Measurements from ENCODE around the gene NRSN2.
"Not testable (repeated sequence)": the region's sequence is repeated elsewhere in the genome, so short reads cannot be mapped to it uniquely, and the experiment has no call there.

Gene NRSN2

DNA sequence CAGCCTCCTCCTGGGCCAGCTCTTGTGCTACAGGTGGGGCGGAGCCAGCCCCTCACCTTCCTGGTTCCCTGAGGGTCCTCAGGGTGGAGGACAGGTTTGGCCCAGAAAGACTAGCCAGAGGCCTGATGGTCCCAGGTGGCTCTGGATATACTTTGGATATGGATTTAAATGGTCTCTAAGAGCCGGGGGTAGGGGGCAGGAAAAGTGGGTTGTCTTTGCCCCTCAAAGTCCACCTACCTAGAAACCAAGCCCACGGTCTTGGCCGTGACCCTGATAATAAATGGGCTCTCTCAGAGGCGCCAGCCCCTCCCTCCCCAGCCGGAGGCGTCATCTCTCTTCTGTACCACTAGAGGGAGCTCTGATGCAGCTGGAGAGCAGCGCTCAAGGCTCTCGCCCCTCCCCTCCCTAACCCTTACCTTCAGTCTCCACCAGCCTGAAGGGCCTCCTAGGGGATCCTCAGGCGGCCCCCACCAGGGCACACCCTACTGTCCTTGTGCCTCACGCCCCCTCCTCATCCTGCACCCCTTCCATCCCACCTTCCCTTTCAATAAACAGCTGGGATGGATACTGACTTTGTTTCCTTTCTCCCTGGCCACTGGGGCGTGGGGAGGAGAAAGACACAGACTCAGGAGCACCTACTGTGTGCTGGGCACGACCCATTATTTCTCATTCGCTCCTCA is 7.5 kb downstream of the NRSN2 start:
- DNase-seq (ENCODE audit: low spot score), result peak; percentile 89

DNA sequence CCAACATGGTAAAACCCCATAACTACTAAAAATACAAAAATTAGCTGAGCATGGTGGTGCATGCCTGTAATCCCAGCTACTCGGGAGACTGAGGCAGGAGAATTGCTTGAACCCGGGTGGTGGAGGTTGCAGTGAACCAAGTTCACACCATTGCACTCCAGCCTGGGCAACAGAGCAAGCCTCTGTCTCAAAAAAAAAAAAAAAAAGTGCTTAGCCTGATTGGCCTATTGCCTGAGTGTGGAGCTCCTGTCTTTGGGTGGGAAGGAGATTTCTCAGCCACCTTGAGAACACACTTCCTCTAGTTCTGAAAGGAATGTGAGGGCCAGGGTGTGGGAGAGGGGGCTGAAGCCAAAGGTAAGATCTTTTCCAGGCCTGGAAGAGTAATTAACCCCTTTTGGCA is 9.2 kb downstream of the NRSN2 start:
- not testable (repeated sequence) for DNase-seq (ENCODE audit: low spot score)

DNA sequence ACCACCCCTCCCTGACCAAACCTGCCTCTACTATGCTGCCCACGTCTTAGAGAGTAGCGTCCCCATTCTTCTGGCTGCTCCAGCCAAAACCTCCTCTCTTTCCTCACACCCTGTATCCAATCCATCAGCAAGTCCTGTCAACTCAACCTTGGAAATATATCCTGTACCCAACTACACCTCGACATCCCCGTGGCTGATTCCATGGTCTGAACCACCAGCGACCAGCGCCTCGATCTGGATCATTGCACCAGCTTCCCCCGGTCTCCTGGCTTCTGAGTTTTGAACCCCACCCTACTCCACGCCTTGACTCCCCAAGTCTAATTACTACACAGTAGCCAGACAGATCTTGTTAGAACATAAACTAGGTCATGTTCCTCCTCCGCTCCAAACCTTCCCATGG is 9.8 kb downstream of the NRSN2 start:
- DNase-seq (ENCODE audit: low spot score), result no peak

DNA sequence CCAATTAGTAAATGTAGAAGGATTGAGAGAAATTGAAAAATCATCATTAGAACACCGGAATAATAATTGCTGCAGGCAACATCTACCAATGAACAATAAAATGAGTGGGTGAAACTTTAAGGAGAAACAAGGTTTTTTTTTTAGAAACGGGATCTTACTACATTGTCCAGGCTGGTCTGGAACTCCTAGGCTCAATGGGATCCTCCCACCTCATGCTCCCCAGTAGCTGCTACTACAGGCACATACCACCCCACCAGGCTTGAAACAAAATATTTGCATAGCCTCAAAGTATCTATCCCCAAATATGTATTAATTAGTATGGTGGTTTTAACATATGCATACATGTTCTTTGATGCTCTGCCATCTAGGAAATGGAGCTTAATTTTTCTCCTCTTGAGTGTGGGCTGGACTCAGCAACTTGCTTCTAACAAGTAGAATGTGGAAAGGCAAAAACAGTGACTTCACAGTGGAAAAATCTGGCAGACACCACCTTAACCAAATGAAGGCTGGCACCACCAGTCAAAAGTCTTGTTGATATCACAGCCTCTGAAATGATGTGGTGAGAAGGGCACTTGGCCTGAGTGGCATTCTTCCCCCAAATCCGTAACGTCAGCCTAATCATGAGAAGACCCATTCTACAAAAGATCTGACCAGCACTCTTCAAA is 12.1 kb downstream of the NRSN2 start:
- no peak for DNase-seq (ENCODE audit: low spot score)

DNA sequence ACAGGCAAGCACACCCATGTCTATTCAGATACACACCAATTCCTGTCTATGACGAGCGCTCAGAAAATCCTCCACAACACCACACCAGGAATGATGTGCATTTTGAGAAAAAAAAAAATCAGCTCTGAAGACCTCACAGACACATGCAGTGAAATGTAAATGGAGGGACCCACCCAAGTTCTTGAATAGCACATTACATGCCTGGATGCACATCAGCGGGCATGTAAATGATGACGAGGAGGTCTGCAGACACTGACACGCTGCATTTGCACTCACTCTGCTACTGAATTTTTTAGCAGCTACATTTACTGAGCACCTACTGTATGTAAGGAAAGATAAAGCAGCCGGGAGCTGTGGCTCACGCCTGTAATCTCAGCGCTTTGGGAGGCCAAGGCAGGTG is 14.7 kb downstream of the NRSN2 start:
- no peak for DNase-seq (ENCODE audit: low spot score)

DNA sequence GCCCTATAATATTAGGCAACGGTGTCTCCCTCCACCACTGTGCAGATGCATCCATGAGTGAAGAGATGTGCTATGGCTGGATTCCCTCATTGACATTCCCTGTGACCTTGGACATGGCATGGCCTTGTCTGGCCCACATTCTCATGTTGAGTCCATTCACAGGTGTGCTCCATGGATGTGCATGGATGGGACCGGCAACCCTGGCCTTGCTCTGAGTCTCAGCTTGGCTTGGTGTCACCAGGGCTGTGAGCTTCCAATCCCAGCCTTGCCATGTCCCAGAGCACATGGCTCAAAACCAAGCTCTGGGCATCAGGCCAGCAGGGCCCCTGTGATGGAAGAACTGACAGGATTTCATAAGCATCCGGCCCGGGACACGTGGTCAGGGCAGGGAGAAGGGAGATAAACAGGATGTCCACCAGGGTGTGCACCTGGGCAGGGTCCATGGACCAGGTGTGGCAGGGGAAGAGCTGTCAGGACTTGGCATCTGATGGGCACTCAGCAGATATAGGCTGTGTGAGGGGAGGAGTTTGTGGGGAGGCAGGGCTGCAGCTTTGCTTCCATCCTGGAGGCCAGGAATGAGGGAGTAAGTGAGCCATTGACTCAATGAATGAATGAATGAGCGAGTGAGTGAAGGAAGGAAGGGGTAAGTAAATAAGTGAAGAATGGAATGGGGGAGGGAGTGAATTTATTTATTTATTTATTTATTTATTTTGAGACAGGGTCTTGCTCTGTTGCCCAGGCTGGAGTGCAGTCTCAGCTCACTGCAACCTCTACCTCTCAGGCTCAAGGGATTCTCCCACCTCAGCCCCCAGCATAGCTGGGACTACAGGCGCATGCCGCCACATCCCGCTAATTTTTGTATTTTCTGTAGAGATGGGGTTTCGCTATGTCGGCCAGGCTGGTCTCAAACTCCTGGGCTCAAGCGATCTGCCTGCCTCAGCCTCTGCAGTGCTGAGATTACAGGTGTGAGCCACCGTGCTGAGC is 15.7 kb downstream of the NRSN2 start:
- DNase-seq (ENCODE audit: low spot score), result peak; percentile 78

DNA sequence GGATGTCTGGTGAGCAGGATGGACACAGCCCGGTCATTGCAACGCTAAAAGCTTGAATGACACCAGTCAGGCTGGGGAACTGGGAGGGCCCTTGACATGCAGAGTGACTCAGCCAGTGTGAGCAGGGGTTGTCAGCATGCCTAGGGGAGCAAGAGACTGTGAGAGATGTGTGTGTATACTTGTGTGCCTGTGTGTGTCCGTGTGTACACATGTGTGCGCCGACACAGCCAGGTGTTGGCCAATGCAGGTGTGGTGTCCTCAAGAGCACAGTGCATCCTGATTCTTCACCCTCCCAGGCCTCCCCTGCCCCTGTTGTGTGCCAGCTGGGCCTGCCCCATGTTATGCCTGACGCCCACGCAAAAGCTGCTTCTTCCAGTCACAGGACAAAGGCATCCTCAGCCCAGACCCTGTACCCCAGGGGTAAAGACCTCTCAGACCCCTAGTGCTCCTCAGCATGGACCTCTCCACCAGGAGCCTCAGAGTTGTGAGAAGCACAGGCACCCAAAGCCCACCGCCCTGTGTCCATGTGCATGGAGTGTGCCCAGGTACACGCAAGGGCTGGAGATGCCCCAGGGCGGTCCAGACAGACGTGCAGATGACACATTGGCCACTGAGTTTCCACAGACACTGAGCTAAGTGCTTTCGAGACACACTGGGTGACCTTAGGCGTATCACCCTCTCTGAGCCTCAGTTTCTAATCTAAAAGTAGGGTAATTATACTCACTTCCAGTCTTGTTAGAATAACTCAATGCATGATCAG is 16.6 kb downstream of the NRSN2 start:
- DNase-seq (ENCODE audit: low spot score), result no peak

DNA sequence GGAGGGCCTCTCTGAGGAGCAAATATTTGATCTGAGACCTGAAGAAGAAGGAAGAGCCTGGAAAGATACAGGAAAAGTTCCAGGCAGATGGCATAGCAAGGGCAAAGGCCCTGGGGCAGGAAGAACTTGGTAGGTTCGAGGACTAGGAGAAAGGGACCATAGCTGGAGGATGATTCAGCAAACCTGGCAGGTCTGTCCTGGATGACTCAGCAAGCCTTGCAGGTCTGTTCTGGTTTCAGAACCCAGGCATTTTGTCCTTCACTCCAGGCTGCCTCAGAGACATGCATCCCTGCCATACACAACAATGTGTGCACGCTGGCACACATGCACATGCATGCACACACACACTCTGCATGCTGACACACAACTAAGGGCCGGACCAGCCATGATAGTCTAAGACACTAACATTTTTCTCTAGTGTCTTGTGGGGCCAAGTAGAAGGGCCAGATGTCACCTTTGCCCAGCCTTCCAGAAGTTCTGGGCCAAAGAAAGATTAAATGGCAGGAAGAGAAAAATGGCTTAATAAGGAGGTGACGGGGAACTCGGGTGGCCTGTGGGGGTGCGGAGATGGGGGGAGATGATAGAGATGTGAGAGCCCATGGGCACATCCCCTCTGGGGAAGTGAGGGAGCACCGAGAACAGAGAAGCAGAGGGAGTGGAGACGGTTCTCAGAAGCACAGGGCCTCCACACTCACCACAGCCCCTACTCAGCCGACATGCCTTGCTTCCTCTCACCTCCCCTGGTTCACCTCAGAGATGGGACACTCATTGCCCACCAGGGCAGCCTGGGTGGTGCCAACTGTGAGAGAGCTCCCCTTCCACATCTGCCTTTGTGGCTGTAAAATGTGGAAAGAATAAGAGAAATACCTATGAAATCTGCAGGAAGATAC is 18.2 kb downstream of the NRSN2 start:
- no peak for DNase-seq (ENCODE audit: low spot score)

DNA sequence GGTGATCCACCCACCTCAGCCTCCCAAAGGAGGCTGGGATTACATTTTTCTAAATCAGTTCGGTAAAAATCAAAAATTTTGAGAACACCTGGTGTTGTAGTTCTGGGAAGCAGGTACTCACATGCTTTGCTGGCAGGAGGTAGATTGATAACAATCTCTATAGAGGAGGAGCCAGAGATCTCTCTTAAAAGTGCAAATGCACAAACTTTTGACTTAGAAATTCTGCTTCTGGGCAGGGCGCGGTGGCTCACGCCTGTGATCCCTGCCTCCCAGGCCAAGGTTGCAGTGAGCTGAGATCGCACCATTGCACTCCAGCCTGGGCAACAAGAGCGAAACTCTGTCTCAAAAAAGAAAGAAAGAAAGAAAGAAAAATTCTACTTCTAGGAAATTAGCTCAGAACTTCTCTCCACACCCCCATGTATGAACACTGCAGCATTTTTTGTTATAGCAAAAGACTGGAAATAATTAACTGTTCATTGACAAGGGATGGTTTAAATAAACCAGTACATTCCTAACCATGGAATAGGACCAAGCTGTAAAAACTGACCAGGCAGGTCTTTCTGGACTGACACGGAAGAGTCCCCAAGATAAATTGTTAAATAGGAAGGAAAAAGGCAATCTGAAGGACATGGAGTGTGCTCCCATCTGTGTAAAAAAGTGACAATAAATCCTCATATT is 19.3 kb downstream of the NRSN2 start:
- DNase-seq (ENCODE audit: low spot score), result no peak

DNA sequence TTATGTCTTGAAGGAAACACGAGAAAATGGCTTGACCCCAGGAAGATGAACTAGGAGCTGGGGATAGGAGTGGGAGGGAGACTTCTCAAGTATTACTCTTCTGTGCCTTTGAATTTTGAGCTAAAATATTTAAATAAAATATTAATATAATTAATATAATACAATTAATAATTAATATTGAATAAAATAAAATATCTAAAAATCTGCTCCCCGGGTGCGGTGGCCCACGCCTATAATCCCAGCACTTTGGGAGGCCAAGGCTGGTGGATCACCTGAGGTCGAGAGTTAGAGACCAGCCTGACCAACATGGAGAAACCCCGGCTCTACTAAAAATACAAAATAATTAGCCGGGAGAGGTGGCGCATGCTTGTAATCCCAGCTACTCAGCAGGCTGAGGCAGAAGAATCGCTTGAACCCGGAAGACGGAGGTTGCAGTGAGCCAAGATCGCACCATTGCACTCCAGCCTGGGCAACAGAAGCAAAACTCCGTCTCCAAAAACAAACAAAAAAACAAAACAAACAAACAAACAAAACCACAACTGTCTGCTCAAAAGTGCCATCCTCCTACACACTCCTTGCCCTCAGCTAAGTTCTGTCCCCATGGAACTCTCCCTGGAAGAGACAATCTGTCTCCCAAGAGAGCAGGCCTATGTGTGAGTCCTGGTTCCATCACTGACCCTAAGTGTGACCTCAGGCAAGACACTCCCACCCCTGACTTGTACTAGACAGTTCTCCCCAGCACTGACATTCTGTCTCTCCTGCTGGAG is 20.0 kb downstream of the NRSN2 start:
- no peak for DNase-seq (ENCODE audit: low spot score)

DNA sequence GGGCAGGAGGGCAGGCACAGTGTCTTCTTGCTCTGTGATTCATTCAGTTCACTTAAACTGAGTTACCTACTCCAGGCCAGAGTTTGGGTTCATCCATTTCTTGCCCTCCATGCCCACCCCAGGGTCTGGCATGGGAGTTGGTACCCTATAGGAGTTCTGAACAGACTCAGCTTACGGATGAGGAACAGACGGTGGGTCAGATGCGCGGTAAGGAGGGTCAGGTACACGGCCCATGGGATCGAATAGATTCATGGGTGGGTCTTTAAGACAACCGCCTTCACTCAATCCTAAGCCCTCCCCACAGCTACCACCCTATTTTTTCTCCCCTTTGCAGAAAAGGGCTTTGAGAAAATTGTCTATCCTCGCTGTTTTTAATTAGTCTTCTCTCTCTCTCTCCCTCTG is 20.6 kb downstream of the NRSN2 start:
- no peak for DNase-seq (ENCODE audit: low spot score)

DNA sequence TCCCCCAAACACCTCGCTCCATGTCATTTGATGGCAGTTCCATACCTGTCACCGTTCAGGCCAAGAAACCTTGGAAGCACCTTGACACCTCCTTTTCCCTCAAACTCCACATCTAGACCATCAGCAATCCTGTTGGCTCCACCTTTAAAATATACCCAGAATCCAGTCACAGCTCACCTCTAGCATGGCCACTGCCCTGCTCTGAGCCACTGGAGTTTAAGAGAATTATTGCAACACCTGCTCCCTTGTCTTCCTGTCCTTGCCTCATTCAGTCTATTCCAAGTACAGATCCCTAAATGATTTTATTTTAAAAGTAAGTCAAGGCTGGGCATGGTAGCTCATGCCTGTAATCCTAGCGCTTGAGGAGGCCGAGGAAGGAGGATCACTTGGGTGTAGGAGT is 22.0 kb downstream of the NRSN2 start:
- no peak for DNase-seq (ENCODE audit: low spot score)

DNA sequence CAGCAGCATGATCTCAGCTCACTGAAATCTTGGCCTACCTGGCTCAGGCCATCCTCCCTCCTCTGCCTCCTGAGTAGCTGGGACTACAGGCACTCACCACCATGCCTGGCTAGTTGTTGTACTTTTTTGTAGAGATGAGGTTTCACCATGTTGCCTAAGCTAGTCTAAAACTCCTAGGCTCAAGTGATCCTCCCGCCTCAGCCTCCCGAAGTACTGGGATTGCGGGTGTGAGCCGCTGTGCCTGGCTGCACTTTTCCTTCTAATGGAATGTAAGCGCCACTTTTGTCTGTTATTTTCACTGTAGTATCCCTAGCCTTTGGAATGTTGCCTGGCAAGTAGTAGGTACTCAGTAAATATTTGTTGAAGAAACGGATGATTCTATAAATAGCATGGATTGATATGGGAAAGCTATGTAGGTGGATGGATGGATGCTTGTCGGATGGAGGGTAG is 23.3 kb downstream of the NRSN2 start:
- DNase-seq (ENCODE audit: low spot score), result no peak

DNA sequence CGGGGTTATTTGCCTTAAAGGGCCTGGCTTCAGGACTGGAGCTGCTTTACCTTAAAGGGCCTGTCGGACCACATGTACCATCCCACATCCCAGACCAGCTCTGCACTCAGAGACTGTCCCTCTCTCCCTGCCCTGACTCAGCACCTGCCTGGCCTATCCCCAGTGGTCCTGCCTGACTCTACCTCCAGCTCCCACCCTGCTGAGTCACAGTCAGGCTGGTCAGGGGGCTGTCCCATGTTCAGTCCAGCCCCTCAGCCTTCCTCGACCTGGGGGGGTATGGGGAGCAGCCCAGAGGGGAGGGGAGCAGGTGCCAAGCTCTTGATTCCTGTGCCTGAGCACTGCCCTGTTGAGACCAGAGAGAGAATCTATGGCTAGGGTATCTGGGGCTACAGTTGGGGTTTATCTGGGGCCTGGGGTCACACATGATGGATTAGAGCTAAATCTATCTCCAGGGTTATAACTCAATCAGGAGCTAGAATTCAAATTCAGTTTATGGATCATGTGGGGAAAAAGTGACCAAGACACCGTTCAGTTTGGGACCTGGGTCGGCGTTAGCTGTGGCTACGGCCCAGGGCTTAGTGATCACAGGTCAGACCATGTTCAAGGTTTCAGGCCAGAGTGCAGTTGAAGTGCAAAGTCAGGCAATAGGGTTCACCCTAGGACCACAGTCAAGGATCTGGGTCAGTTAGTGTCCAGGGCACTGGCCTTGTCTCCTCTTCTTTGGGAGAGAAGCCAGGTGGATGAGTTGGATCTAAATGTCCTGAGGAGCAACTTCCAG is 24.3 kb downstream of the NRSN2 start:
- no peak for DNase-seq (ENCODE audit: low spot score)

DNA sequence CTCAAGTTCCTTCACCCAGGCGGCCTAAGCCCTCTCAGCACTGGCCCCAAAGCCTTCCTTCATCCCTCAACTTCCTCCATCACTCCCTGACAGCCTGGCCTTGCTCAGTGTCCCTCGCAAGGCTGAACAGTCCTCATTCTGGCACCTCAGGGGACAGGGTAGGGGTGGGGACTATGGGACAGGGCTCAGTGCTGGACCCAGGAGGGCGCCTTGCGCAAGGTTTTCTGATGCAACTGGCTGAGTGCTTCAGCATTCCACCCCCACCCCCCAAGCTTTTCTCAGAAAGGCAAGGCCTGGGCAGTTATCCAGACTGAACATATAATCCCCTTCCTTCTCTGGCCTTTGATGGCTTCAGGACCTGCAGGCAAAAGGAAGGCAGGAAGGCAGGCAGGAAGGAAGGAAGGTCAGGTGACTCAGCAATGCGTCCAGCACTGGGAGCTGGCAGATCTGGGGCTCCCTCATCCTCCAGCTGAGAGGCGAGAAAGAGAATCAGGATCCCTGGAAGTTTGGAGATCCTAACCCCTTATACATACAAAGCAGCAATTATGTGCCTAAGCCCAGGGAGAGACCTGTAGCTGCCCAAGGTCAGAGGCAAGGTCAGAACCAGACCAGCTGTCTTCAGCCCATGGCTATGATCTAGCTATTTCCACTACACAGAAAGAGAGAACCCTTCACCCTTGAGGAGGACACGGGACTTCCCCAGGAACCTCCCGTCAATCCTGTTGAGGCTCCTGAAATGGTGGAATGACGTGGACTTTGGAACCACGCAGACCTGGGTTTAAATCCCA is 25.0 kb downstream of the NRSN2 start:
- peak; percentile 81 for DNase-seq (ENCODE audit: low spot score)

DNA sequence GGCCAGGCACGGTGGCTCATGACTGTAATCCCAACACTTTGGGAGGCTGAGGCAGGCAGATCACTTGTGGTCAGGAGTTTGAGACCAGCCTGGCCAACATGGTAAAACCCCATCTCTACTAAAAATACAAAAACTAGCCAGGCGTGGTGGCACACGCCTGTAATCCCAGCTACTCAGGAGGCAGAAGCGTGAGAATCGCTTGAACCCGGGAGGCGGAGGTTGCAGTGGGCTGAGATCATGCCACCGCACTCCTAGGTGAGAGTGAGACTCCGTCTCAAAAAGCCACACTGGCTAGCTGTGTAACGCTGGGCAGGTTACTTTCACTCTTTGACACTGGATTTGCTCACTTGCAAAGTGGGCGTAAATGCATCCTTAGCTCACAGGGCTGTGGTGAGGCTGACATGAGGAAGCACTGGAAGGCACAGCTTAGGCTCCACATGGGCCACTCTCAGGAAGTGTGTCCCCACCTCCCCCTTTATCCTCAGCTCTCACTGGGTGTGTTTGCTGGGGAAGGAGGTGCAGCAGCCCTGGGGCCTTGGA is 25.7 kb downstream of the NRSN2 start:
- not testable (repeated sequence) for DNase-seq (ENCODE audit: low spot score)

DNA sequence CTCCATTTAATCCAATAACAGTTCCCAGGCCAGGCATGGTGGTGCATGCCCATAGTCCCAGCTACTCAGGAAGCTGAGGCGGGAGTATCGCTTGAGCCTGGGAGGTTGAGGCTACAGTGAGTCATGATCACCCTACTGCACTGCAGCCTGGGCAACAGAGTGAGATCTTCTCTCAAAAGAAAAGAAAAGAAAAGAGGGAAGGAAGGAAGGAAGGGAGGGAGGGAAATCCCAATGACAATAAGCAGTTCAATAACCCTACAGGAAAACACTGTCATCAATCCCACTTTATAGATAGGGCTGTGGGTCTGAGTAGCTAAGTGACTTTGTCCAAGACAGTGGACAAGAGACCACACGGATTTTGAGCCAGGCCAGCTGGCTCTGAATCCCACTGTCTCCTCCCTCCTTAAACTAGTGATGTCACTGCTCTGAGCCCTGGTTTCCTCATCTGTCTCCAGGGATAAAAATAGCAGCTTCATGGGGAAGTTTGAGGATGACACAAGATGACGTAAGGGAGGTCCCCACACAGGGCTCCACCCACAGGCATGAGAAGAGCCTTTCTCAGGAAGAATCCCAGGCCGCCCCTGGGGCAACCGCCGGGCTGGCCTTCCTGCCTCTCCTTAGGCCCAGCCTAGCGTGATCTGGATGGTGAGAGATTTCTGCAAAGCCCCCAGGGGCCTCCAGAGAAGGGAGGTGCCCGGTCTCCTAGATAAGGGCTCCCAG is 26.4 kb downstream of the NRSN2 start:
- DNase-seq (ENCODE audit: low spot score), result peak; percentile 76
